GM19023 (cell line): Measurements from ENCODE around the gene ZNF512B.

Source experiments
- ATAC-seq: cut with Tn5 transposase; IDR thresholded peaks from one replicate; pipeline ENCODE4 v1.9.1; 2021; ENCODE audit warnings: mild to moderate bottlenecking, moderate library complexity; ENCODE audit not compliant: unreplicated experiment

ZNF512B gene

DNA sequence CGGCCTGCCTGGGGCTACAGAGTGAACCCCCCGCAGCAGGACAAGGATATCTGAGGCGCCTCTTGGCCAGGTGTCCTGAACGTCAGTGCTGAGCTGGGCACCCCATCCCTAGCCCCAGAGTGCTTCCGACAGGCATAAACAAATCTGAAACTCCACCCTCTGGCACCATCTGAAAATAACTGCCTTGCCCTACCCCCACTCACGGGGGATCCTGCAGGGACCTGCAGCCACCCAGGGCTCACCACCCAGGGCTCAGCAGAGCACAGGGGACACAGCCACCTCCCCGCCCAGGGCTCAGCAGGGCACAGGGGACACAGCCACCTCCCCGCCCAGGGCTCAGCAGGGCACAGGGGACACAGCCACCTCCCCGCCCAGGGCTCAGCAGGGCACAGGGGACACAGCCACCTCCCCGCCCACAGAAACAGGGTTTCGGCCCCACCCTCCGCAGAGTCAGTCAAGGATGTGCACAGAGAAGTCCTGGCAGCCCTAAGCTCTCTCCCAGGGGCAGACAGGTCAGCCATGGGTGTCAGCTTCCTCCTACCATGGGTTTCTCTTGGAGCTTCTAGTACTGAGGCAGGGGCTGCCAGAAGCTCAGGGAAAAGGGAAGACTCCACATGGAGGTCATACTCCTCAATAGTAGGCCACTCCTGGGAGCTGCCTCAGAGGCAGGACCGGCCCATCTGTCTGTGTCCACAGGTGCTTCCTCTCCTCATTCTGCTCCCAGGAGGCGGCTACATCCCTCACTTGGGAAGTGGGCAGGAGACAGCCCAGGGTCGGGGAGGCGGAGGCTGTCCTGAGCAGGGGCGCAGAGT is 18.1 kb downstream of the ZNF512B start:
- ATAC-seq, result no peak

DNA sequence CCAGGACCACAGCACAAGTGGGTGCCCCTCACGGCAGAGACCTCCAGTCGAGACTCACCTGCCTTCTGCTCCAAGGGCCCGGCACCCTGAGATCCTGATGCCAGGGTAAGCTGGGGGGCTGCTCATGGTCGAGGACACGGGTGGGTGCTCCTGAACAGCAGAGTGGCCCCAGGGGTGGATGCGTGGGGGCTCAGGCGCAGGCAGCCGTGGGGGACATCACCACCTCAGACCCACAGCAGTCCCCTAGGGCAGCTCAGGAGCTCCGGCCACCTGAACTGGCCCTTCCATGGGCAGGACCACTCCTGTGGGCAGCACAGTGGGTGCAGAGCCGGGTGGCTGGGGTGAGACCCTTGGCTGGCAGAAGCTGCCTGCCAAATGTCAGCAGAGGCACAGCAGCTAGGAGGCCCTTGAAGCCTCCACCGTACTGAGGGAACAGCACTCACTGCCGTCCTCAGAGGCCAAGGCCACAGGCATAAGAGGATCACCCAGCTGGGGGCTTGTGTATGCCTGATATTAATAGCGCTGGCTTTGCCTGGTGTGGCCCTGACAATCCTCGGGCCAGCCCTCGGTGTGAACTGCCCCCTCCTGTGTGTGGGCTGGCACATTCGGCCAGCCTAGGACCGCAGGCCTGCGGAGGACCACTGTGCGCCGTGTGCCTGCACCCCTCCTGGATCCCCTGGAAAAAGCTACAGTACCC is 18.9 kb downstream of the ZNF512B start:
- no peak for ATAC-seq

DNA sequence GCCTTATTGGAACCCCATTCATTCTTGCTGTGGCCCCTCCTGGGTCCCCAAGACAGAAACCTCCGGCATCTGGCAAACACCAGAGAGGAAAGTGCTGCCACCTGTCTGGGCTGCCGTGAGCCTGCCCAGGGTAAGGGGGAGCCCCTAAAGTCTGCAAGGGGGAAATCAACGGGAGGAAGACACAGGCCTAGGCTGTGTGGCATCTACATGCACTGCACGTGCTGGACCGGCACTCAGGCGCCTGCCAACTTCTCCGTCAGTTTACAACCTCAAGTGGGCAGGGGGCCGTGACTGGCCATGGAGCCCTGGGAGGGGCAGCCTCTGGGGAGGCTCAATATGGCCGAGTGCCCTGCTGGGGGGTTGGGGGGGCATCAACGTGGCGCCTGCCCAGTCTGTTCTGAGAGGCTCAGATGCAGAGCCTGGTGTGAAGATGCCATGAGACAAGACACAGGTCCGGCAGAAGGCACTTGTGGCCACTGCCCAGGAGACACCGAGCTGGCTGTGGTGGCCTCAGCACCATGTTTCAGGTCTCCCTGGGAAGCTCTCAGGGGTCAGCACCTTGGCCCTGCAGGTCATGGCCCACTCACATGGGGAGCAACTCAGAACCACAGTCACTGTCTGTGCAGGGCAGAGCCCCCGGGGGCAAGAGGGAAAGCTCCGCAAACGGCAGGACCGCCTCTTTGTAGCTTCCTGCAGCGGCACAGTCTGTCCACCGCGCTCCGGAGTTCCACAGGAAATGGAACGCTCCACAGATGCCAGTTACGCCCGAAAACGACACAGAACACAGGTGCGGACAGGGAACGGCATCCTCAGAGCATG is 21.9 kb downstream of the ZNF512B start:
- ATAC-seq, result no peak

- ATAC-seq, result no peak
These were observed 22.6 kb downstream of the ZNF512B start for GRCh38 chr20:63946986-63947637.

DNA sequence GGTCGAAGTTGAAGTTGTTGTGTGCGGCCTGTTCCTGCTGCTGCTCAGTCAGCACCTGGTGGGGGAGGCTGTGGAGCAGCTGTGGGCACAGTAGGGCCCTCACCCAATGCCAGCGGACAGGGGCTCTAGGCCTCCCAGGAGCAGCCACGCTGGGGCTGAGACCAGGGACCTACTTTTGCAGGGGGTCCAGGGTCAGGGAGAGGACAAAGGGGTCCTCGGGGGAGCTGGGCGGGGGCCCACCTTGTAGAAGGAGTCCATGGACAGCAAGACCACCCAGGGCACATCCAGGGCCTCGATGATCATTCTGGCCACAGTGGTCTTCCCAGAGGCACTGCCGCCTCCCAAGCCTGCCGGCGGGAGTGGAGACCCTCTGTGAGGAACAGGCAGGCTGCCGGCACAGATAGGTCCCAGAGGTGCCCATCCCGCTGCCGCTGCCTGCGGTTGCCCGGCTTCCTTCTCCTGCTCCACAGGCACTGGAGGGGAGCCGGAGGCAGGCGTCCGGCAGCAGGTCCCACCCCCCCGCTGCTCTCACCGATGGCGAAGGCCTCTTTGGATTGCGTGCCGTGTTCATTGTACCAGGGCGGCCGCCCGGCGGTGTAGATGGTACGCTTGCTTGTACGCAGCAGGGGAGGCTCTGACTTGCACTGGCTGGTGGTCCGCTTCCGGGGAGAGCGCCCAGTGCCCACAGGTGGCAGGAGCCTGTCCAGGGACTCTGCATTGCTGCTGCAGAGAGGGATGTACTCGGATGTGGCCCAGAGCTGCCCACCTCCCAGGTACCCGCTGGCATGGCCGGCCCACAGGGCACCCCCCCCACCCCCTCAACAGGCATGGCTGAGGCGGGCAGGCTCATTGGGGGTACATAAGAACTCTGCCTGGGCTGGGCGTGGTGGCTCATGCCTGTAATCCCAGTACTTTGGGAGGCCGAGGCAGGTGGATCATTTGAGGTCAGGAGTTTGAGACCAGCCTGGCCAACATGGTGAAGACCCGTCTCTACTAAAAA is 23.5 kb downstream of the ZNF512B start:
- ATAC-seq, result no peak

DNA sequence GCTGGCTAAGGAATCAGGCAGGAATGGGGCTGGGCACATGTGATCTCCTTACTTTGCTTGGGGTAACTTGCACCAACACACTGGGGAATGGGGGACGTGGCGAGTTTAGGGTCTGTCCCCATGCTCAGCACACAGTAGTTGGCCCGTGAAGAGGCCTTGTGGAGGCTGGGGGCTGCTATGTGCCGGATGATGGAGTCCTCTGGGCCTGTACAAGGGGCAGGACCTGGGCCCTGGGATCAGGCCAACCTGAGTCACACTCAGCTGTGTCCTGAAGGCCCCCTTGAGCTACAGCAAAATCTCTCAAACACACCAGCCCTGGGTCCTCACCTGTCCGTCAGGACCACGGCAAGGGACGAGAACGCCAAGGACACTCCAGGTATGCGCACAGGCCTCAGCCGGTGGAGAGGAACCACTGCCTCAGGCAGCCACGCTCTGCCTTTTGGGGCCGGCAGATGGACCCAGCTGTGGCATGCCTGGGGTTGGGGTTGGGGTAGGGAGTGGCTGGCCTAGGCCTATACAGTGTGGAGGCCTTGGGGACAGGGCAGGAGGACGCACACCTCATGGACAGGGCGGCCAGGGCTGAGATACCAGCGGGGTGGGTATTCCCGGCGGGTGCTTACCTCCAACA is 24.6 kb downstream of the ZNF512B start:
- ATAC-seq, result no peak

GRCh38 chr20:63944078-63944941 is 25.4 kb downstream of the ZNF512B start:
- ATAC-seq, result no peak

DNA sequence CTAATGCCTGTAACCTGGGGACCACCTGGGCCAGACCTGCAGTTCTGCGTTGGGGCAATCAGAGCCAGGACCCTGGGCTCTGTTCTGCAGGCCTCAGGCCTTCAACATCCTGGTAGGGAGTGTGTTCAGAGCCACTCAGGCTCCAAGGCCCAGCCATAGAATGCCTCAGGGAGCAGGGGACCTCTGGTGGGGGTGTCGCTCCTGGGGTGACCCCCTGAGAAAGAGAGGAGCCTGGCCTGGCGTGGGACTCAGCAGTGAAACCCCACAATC is 26.0 kb downstream of the ZNF512B start:
- ATAC-seq, result no peak

- no peak for ATAC-seq
These were observed 26.5 kb downstream of the ZNF512B start for GRCh38 chr20:63942969-63943807.

GRCh38 chr20:63942250-63942951 is 27.3 kb downstream of the ZNF512B start:
- ATAC-seq, result no peak

DNA sequence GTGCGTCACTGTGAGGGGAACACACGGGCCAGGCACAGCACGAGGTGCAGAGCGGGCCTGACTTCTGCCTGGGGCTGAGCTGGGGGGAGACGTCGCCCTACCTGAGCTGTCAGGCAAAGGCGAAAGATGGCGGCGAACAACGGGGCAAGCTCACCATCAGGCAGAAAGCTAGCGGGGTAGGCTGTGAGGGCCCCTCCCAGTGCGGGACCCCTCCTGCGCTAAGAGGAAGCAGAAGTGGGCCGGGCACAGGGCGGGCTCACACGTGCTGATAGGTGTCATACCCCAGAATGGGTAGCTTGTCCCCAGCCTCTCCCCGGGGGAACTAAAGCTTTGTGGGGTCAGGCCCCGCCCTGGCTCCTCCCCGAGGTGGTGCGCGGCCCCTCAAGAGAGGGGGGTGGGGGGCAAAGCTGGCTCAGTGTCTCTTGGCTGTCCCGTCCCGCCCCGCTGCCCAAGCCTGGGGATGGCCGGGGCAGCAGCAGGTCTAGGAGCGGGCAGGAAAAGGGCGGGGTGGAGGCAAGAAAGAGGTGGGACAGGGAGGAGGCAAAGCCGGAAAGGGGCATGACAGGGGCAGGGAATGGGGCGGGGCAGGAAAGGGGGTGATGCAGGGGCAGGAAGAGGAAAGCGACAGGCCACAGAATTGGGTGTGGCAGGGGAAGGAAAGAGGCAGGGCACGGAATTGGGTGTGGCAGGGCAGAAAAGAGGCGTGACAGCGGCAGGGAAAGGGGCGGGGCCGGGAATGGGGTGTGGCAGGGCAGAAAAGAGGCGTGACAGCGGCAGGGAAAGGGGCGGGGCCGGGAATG is 28.2 kb downstream of the ZNF512B start:
- no peak for ATAC-seq

DNA sequence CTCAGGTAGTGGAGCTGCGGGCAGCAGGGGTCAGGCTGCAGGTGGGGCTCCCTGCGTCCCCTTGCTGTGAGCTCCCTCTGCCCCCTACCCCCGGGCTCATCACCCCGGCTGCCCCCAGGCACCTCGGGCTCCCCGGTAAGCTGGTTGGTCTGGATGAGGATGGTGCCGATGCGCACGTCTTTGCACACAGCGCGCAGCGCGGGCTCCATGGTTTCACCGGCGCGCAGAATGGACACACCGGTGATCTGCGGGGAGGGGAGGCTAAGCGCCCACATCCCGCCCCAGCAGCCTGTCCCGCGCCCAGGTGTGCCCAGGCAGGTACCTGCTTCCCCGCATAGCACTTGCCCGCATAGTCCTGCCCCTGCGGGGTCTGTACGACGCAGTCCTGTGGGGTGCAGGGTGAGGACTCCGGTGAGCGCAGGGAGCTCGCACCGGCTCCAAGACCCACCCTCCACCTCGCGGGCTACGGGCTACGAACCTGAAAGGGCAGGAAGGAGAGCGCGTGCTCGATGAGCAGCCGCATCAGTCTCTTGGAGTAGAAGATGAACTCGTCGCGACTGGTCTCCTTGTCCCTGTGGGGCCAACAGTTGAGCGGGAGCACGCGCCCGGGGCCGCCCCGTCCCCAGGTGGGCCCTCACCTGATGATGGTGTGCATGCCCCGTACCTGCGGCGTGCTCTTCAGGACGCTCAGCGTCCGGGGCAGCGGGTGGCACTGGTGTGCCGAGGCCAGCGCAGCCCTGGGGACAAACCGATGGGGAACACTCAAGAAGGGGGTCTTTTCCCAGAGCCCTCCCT is 29.1 kb downstream of the ZNF512B start:
- no peak for ATAC-seq

GRCh38 chr20:63940071-63940471 is 29.7 kb downstream of the ZNF512B start:
- no peak for ATAC-seq

- no peak for ATAC-seq
These were observed 30.4 kb downstream of the ZNF512B start for GRCh38 chr20:63939061-63939935.

GRCh38 chr20:63937596-63937995 is 32.1 kb downstream of the ZNF512B start:
- ATAC-seq, result no peak
